ENCODE measurements around the gene NTMT1.
"Not testable (repeated sequence)": the region's sequence is repeated elsewhere in the genome, so short reads cannot be mapped to it uniquely, and the experiment has no call there.

The NTMT1 gene

DNA sequence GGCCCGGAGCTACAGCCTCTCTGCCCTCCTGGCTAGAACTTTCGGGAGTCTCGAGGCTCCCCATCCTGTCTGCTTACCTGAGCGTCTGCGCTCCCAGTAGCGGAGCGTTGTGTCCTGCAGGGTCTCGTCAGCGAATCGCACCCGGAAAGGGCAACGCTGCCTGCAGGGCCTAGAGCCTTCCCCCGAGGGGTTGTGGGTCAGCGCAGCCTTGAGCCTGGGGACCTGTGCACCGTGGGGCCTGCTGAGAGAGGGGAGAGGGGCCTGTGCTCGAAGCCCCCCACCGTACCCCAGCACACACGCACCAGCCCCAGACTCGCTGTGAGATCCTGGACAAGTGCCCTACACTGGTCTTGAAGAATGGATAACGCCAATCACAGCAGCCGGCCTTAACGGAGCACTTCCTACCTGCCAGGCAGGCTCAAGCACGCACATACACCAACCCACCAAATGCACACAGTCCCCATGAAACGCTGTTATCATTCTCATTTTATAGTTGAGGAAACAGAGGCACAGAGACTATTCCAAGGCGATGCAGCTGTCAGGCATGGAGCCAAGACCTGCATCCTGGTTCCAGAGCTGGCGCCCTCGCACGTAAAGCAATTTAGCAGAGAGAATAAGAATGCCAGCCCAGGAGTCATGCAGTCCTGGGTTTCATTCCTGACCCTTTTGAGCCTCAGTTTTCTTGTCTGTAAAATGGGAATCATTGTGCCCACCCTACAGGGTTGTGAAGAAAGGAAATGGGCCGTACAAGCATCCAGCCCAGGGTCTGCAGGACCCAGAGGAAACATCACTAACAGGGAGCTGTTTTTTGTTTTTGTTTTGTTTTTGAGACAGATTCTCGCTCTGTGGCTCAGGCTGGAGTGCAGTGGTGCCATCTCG is 10.3 kb upstream of the NTMT1 start:
- no peak for DNase-seq

DNA sequence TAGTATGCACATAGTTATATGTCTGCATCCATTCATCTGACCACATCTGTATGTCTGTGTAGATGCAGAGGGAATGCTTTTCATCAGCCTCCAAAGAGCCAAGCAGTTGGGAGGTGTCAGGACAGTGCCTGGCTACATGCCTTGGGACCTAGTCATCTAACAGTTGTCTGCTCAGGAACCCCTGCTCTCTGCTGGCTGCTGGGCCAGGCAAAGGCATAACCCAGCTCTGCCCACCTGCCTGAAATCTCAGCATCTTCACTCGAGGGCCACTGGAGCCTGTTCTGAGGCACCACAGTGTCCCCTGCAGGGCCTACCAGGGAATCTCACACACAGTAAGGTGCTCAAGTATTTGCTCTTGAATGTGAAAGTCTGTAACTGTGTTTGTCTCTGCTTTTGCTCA is 8.8 kb upstream of the NTMT1 start:
- DNase-seq = no peak

DNA sequence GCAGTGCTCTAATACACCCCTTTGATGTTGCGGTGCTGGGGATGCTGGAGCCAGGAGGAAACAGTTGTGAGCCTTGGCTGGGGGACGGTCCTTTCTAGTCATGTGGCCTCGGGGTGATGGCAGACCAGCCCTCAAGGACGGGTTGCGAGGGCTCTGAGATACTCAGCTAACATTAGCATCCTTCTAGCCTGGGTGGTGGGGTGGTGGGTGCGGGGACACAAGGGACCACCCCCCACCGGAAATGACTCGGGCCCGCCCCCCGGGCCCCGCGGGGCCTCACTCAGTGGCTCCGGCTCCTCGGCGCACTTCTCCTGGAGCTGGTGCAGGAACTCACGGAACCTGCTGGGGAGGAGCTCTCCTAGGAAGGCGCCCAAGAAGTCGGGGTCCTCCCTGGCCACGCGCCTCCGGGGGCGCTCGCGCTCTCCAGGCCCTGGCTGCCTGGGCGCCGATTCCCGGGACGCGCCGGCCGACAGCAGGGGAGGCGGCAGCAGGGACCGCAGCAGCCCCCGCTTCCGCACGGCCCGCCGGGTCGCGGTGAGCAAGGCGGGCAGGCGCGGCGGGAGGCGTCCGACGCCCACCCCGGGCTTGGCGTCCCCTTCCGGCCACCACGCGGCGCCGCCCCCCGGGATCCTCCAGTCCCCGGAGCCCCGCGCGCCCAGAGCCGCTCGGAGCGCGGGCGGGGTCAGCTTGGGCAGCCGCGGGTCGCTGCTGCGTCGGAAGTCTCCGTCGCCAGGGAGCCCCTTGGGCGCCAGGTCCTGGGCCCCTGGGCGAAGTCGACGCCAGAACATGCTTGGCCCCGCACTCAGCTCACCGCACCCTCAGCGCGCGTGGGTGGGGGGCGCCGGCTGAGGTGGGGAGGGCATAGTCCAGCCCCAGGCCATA is 5.9 kb upstream of the NTMT1 start:
- DNase-seq = no peak

- DNase-seq = no peak
Measured at GRCh38 chr9:129620669-129621295, 5.2 kb upstream of the NTMT1 start, which contains the start of gene C9orf50. Gene C9orf50 (minus strand): TSS chr9:129621101. CDS start chr9:129620574, 527 bp downstream.

- no peak for DNase-seq
Measured at GRCh38 chr9:129623331-129623730, 2.6 kb upstream of the NTMT1 start.

GRCh38 chr9:129624168-129624759 is 1.7 kb upstream of the NTMT1 start:
- peak; percentile 77 for DNase-seq

DNA sequence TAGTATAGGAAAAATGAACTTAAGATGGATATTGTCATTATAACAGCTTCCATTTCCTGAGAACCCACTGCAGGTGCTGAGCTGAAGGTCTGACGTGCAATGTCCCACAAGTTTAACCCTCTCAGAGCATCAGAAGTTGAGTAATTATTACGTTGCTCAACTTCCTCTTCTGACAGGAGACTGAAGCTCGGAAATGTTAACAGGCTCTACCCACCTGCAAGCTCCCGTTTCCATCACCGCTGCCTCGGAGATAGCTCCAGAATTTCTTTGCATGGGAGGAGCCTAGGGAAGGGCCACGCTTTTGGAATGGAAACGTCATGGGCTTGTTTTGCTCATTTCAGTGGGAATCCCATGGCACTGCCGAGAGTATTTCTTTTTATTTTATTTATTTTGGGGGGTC is 1.0 kb upstream of the NTMT1 start:
- DNase-seq = no peak

DNA sequence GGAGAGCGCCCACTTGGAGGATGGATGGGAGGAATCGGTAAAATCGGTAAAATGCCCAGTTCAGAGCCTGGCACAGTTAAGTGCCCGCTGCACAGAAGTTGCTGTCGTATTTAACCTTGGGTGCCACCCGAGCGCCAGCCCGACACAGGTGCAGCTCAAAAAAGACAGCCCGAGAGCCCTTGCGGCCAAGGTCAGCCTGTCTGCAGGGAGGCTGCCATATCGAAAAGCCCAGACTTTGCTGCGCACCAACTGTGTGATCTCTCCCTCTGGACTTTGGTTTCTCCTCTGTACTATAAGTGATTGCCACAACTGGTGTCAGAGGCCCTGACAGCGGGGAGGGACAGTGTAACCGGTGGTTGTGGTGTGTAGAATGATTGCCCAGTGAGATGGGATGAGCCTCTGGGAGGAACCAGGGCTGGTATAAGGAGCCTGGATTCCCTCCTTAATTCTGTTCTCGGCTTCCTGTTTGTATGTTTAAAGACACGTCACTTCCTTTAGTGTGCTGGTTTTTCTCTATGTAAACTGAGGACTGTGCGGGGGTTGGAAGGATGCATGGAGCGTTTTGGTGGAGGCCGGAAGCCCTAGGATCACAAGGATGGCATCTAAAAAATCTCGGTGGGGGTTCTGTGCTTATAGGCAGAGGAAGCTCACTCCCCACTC is 792 bp downstream of the NTMT1 start:
- peak; percentile 35 for DNase-seq

DNA sequence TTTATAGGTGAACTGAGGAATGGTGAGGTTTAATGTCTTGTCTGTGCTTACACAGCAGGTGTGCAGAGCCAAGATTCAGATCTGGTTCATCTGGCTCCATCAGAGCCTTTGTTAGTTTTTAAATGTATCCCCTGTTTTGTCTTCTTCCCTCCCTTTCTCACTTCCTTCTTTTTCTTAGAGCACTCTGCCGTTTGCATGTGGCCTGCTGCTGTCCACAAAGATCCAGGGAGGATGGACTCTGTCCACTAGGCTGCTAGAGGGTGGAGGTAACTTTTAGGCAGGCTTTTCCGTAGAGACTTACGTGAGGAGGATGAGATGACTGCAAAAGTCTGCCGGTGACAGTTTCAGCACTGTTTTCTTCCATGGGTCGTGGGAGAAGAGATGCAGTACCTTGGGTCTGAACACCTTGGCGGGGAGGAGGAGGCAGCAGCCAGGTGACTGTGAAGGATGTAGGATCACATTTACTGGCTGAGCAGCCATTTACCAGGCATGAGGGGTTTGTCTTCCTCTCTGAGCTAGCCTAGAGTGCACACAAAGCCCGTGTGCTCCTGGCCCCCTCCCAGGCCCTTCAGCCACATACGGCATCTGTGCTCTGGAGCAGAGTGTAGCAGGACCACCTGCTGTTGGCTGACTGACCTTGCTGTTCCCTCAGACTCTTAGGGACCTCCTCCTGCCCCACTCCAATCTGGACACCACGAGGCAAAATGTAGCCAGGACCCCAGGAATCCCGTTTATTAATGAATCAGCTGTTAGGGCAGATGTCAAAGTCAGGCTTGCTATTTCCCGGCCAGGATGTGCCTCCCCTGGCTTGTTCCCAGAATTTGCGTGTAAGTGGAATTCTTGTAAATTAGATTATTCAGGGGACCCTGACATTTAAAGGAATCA is 1.8 kb downstream of the NTMT1 start:
- no peak for DNase-seq

DNA sequence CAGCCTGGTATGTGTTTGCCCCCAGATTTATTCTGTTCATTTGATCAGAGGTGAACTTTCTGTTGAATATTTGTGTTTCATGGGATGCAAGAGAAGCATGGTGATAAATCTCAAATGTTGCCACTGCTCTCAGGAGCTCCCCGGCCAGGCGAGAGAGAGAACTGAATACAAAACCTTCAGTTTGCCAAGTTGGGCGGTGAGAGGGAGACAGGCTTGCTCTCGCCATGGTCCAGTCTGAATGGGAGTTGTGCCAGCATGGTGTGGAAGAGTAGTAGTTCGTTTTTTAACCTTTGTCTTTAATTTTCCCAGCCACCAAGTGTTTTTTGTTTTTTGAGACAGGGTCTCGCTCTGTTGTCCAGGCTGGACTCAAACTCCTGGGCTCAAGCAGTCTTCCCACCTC is 2.7 kb downstream of the NTMT1 start:
- DNase-seq = no peak

DNA sequence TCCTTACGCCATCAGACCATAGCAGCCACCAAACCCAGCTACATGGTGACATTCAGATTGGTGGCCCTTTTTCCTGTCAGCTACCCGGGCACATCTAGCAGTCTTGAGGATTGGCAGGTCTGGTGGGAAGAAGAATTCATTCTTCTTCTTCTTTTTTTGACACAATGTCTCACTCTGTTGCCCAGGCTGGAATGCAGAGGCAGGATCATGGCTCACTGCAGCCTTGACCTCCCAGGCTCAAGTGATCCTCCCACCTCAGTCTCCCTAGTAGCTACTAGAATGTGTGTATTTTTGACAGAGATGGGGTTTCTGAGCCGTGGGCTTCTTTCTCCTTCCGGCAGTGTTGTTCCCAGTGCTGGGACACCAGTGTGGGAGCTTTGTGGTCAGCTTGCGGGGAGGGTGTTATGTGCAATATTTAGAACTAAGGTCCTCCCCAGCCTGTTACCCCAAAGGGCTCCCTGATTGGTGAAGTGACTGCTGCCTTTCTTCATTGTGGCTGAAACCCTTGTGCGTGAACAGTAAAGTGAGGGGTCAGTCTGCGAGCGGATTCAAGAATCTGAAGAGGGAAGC is 3.4 kb downstream of the NTMT1 start:
- DNase-seq = no peak

- no peak for DNase-seq
Measured at GRCh38 chr9:129630967-129631673, 5.2 kb downstream of the NTMT1 start.

- no peak for DNase-seq
Measured at GRCh38 chr9:129631674-129632129, 5.7 kb downstream of the NTMT1 start.

DNA sequence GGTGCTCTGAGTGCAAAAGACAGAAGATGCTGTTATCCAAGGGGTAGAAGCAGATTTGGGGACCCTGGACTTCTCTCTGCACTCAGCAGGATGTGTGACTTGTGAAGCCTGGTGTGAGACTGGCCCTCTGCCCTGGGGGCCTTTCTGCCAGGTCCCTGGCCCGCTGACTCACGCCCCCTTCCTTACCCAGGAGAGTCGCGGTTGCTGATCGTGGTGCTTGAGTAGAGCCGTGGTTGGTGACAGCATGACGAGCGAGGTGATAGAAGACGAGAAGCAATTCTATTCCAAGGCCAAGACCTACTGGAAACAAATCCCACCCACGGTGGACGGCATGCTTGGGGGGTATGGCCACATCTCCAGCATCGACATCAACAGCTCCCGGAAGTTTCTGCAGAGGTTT is 6.5 kb downstream of the NTMT1 start:
- no peak for DNase-seq

DNA sequence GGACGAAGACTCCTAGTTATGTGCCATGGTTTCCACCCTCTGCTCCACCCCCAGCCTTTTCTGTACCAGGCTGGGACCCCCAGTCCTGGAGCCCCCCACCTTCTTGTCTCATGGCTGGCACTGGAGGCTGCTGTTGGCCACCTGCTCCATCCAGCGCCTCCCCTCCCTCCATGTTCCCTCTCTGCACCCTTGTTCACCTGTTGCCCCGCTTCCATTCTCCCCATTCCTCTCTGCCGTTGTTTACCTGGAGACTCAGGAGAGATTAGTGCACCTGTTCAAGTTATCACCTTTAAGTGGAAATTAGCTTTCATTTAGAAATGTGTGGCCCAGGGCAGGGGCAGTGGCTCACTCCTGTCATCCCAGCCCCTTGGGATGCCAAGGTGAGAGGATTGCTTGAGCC is 7.2 kb downstream of the NTMT1 start:
- no peak for DNase-seq

- DNase-seq = no peak
Measured at GRCh38 chr9:129633848-129634247, 7.9 kb downstream of the NTMT1 start.

DNA sequence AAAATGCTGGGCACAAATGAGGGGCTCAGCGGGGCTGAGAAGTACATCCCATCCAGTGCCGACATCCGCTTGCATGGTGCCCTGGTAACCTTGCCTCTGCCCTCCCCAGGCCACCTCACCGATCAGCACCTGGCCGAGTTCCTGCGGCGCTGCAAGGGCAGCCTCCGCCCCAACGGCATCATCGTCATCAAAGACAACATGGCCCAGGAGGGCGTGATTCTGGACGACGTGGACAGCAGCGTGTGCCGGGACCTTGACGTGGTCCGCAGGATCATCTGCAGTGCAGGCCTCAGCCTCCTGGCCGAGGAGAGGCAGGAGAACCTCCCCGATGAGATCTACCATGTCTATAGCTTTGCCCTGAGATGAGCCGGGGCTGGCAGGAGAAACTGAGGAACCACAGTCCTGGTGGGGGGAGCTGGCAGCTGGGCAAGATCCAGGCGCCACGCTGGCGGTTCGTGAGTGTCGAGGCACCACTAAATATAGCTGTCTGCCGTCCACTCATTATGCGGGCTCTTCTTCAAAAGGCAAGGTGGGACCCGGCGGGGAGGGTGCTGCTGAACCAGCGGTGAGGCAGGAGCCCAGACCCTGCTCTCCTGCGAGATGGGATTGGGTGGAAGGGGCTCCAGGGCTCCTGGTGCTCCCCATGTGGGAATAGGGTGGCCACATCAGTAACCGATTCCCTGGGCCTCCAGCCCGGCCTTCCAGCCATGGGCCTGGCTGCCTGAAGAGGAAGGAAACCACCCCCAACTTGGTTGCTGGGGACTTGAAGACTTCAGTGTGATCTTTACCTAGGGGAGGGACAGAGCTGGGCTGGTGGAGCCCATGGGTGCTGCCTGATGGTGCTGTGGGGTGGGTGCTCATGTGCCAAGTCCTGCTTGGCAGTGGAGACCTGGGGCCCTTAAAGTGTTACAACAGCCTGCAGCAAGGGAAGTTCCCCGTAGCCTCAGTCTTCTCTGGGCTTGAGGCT is 9.4 kb downstream of the NTMT1 start:
- DNase-seq = no peak

- DNase-seq = not testable (repeated sequence)
Measured at GRCh38 chr9:129636343-129636742, 10.4 kb downstream of the NTMT1 start.

GRCh38 chr9:129637102-129637501 is 11.1 kb downstream of the NTMT1 start:
- no peak for DNase-seq

All from stimulated activated CD4-positive, alpha-beta T cell treated with anti-CD3 and anti-CD28 coated beads, Interleukin-4, amount 100 ng/mL, for 1 hour (primary cell).